ENCODE measurements around the gene SEMA4A.

Gene SEMA4A

DNA sequence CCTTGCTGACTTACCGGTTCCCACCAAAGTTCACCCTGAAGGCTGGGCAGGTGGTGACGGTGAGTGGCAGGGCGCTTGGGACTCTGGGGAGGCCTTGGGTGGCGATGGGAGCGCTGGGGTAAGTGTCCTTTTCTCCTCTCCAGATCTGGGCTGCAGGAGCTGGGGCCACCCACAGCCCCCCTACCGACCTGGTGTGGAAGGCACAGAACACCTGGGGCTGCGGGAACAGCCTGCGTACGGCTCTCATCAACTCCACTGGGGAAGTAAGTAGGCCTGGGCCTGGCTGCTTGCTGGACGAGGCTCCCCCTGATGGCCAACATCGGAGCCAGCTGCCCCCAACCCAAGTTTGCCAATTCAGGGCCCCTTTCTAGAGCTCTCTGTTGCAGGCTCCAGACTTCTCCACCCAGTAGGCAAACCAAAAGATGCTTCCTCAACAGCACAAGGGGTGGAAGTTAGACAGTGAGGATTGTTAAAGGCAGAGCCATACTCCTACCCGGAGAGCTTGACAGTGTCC is 16.4 kb upstream of the SEMA4A start:
- DNase-seq = no peak

DNA sequence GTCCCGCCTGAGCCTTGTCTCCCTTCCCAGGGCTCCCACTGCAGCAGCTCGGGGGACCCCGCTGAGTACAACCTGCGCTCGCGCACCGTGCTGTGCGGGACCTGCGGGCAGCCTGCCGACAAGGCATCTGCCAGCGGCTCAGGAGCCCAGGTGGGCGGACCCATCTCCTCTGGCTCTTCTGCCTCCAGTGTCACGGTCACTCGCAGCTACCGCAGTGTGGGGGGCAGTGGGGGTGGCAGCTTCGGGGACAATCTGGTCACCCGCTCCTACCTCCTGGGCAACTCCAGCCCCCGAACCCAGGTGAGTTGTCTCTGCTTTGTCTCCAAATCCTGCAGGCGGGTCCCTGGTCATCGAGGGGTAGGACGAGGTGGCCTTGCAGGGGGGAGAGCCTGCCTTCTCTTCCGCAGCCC is 14.9 kb upstream of the SEMA4A start:
- no peak for DNase-seq

DNA sequence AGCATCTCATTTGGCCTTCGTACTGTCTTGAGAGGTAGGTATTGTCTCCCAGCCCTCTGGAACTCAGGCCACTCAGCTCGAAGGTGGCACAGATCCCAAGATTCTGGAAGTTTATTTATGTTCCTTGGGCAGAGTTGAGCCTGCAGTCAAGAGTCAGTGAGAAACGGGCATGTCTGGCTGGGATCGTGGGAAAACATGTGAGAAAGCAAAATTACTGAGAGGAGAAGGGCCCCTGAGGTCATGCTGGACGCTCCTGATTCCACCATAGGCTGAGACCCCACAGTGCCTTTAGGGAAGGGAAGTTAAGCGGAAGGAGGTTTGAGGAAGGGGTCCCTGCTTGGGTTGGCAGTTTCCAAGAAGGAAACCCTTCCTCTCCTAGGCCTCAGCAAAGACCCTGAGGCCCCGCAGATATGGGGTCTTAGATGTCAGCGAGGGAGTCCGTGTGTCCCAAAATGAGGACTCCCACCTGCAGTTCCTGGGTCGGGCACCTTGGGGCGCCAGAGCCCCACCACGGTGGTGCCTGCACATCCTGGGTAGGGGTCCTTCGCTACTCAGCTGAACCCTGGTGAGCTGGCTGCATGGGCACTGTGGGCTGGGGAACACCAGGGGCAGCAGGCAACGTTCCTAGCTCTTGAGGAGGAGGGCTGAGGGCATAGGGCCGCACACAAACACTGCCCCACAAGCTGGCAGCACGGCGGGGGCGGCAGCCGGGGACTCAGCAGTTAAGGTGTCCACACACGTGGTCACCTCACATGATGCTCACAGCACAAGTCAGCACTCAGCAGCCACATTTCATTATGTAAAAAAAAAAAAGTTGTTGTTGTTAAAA is 12.3 kb upstream of the SEMA4A start:
- DNase-seq = no peak

DNA sequence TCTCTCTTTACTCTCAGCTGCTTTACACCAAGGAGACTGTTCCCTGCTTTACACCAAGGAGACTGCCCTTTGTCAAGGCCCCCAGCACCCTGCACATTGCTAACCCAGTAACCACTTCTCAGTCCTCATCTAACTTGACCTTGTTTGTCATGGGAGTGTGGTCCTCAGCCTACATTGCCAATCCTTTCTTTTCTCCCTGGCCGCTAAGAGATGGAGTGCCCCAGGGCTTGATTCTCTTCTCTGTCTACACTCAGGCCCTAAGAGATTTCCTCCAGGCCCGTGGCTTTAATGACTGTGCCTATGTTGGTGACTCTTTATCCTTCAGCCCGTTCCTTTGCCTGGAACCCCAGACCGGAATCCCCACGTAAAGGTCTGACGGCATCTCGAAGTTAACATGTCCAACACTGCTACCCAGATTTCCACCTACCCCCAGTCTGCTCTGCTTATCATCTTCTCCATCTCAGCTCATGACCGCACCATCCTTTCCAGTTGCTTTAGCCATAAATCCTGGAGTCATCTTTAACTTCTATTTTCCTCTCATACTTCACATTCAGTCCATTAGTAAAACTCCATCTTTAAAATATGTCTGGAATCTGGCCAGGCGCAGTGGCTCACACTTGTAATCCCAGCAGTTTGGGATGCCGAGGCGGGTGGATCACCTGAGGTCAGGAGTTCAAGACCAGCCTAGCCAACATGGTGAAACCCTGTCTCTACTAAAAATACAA is 9.5 kb upstream of the SEMA4A start:
- no peak for DNase-seq

DNA sequence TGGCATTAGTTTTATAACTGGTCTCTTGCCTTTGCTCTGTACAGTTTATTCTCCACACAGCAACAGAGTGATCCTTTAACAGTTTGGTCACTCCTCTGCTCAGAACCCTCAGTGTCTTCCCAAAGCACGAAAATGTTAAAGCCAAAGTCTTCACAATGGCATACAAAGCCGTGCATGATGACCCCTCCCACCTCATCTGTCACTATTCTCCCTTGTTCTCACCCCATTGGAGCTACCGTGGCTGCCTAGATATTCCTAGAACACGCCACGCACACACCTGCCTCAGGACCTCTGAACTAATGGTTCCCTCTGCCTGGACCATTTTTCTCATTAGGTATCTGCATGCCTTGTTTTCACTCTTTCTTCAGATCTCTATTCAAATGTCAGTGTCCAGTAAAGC is 8.6 kb upstream of the SEMA4A start:
- DNase-seq = no peak

DNA sequence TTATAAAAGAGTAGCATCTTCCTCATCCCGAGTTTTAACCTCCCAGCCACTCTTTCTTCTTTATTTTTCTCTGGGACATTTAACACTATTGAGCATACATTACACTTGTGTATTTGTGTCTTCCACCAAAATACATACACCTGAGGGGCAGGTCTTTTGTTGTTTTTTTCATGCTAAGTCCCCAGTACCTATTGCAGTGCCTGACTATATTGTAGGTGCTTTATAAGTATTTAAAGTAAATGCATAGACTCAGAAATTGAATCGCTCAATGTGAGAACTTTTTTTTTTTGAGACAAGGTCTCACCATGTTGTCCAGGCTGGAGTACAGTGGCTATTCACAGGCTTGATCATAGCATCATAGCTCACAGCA is 7.8 kb upstream of the SEMA4A start:
- no peak for DNase-seq

DNA sequence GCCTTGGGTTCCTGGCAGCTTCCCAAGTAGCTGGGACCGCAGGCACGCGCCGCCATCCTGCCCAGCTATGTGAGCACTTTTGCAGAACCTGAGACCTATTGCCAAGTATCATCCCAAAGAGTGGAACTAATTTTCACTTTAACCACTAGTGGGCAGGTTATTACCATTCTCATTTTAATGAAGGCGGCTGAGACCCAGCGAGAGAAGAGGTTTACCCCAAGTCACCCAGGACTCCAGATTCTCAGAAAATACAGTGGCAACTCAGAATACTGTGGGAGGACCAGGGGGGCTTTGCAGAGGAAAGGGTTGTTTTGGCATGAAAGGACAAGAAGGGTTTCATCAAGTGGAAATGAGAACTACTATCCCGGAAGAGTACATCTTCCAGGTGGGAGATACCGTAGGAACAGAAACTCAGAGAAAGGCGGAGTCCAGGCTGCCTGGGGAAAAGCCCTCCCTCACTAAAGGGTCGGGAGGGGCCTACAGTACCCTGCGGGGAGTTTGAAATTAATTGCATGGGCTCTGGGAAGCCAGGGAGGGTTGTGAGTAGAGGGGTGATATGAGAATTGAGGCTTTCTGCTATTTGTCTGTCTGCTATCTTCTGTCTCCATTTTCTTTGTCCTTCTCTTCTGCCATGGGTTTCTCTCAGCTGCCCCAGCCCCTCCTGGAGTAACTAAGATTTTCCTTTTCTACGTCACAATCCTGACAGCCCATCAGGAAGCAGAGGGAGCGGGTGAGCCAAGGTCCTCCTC is 7.2 kb upstream of the SEMA4A start:
- peak; percentile 89 for DNase-seq

DNA sequence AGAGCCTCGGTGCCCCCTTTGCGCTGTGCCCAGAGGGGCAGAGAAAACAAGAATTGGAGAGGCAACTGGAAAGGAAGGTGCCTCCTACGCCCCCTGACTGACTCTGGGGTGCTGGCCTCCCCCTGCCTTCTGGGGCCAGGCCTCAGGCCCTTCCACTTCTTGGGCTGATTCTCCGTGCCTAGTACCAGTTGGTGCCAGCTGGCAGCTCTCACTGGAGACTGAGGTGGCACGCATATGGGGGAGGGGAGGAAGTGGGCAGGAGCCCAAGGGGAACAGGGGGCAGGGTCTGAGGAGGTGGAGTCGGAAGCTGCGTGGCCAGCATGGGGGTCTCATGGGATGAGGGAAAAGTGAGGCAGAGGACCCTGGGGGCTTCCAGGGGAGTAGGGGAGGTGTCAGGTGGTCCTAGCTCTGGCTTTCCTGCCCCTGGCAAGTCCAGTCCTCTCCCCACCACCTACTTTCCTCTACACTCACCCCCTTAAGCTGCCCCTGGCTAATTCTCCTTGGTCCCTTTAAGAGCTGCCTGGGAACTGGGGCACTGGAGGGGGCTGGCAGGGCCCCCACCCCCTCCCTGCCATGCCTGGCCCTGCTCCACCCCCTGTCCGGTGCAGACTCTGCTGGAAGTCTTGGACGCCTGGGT is 6.5 kb upstream of the SEMA4A start:
- DNase-seq = peak; percentile 30

DNA sequence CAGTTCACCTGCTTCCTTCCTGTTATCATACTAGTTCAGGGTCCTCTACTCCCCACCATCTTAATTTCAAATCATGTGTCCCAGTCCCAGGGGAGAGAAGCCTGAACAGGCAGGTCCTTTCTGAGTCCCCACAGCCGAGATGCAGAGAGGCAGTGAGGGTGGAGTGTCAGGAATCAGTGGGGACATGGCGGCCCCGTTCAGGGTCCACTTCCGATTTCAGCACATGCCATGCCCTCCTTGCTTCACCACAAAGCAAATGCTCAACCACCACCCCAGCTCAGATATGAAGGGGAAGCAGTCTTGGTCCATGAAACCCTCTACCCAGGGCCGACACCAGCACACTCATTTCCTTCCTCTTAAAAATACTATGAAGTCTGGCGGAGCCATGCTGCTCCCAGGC is 5.2 kb upstream of the SEMA4A start:
- DNase-seq = no peak

DNA sequence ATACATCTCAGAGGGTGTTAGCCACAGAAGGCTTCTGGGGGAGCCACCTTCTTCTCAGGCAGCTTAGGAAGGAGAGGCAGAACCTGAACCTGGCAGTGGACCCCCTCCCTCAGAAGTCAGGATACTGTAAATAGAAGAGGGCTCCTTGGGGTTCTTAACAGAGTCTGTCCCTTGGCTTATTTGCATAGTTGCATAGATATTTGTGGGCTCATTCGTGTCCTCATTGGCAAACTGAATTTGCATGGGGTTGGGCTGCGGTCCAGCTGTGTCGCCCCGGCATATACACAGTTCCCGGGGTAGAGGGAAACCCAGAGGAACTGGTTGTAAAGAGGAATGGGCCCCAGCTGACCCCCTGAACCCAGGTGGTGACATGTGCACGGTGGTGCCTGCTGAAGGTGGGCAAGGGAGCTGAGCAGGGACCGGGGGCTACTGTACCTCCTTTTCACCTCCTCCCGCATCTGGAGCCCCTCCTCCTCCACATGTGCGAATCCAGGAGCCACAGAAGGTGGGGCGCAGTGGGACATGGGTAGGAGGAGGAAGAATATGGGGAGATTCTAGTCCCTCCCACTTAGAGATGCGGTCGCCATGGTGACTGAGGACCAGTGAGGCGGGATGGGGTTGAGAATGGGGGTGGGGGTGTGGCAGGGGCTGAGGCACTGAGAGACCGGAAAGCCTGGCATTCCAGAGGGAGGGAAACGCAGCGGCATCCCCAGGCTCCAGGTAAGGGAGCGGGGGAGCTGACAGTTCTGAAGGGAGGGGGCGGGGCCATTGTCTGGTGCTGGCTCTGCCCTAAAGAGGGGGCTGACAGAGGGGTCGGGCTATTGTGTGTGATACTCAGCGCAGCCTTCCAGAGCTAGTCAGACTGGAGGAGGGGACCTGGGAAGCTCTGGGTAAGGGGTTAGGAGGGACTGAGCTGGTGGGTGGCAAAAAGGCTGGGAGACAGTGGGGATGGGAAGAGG is 3.7 kb upstream of the SEMA4A start:
- DNase-seq = no peak

DNA sequence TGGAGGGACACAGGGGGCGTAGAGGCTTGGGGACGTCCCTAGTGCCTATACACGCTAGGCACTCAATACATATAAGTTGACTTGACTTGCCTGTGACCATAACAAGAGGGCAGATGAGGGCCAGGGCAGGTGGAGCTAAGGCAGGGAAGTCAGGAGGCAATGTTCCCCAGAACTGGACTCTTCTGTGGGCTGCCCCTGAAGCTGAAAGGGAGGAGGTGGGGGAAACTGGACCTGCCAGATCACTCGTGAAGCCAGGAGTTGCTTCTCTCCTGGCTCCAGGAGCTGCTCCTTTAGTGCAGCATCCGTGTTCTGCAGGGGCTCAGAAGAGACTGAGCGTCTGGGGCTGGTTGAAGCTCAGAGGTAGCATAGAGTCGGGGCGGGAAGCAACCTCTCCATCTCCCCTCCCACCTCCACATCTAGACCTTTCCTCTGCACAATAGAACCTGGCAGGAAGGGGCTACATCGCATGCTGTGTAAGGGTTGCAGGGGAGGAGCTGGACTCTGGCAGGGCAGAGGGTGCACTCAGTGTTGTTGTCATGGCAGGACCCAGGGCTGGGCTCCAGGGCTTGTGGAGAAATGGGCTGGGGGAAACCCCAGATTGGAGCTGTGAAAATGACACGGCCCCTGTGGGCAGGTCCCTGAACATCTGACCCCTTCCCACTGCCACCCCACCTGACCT is 2.9 kb upstream of the SEMA4A start:
- no peak for DNase-seq

DNA sequence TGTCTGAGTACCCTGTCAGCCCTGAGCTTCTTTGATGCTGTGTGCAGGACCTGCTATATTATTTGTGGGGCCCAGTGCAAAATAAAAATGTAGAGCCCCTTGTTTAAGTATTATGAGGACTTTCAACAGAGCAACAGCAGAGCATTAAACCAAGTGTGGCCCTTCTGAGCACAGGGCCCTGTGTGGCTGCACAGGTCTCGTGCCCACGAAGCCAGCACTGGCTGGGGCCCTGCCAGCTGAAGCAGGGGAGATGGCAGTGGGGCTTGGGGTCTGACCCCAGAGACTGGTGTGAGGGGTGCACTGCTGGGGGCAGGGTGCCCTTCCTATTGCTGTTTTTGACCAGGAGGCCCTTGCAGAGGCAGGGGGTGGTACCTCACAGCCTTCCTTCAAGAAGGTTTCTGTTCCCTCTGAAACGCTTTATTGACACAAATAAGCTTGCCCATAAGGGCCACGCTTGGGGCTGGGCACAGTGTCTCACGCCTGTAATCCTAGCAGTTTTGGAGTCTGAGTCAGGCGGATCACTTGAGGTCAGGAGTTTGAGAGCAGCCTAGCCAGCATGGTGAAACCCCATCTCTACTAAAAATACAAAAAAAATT is 2.2 kb upstream of the SEMA4A start:
- no peak for DNase-seq

DNA sequence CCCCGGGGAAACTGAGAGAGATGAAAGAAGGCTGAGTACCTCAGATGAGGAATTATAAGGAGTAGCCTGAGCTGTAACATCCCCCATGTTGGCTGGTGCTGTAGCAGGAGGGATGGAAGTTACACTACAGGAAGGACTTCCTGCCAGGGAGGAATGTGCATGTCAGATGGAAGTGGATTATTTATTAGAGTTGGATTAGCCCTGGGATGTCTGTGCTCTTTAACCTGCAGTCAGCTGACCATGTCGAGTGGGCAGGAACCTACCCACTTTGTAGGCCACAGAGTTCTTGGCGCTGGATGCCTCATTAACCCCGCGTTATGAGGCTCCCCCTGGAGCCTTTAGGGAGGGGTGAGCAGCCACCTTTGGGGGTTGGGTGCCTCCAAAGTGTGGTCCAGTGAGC is 757 bp upstream of the SEMA4A start:
- DNase-seq = peak; percentile 40

DNA sequence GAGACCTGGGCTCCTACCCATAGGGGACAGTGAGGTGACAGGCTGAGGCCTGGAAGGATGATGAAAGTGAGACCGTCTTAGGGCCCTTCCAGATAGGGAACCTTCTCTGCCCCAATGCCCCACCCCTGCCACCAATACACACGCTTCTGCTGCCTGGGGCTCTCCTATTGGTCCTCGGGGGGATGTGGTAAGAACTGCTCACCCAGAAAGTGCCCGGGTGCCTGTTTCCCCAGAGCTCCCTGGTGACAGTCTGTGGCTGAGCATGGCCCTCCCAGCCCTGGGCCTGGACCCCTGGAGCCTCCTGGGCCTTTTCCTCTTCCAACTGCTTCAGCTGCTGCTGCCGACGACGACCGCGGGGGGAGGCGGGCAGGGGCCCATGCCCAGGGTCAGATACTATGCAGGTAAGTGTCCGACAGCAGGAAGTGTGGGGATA is 948 bp downstream of the SEMA4A start:
- DNase-seq = no peak

DNA sequence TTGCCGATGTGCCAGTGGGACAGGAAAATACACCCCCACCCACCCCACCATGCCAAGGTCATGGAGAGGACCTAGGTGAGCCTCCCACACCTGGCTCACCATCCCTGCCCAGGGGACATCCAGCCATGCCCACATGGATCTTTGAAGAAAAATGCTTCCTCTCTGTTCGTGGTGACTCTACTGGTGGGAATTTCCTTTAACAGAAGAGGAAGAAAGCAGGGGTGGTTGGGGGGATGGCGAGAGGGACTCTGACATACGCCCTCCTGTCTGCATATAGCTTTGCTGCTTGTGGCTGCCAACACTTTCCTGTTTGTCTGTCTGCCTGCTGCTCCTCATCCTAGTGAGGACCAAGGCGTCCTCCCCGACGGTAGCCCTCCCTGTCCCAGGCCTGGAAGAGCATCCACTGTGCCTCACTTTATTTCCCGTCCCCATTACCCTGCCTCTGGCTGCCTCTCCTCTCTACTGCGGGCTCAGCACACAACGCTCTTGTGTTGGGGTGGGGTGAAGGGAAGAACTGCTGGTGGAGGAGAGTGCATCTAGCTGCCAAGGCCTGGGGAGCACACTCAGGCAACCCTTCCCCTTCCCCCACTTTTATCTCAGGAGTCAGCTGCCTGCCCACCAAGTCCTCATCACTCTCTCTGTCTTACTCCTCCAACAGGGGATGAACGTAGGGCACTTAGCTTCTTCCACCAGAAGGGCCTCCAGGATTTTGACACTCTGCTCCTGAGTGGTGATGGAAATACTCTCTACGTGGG is 2.5 kb downstream of the SEMA4A start:
- DNase-seq = no peak

DNA sequence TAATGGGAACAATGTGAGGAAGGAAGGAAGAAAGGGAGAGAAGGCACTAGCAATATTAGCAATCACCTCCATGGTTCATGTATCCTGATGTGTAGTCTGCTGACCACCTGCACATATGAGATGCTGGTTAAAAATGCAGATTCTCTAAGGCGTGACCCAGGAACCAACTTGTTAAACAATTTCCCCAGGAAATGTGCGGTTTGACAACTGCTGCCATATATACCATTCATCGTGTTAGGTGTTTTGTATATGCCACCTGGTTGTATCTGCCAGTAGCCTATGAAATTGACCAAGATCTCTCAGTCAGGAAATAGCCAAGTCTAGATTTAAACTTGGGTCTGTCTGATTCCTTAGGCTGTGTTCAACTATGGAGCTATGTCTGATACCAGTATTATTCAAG is 4.1 kb downstream of the SEMA4A start:
- no peak for DNase-seq

DNA sequence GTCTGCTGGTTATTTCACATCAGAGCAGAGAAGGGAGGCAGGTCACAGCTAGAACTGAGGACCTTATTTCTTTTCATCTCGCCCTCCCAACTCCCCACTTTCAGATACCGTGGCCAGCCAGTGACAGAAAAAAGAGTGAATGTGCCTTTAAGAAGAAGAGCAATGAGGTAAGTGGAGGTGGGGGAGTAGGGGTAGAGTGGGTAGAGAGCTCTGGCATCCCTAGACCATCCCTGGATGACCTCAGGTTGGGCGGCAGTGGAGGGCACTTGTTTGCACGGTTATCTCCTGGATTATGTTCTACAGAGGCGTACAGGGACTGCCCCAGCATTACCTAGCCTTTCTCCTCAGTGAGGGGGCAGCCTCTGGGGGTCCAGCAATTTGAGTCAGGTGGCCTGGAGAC is 4.6 kb downstream of the SEMA4A start:
- no peak for DNase-seq

DNA sequence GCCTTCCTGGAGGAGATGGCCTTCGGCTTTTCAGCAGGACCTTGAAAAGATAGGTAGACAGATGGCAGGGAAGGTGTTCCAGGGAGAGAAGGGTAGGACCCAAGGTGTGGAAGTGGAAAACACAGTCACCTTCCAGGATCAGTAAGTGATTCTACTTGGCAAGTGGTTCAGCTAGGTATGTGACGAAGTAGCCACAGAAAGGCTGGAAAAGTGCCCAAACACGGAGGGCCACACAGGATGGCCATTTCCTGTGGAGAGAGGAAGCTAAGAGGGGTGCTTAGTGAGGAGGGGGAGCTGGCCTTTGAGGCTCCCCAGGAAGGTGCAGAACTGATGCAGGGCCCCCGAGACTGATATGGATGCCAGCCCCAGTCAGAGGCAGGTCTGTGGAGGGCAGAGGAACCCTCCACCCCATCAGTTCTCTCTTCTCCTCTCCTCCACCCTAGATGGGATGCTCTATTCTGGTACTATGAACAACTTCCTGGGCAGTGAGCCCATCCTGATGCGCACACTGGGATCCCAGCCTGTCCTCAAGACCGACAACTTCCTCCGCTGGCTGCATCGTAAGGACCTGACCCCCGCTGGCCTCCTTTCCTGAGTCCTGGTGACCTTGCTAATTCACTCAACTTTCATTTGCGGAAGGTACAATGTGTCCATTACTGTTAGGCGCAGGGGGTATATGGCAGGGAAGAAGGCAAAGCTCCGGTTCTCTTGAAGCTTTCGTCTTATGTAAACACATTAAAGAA is 6.8 kb downstream of the SEMA4A start:
- DNase-seq = no peak

DNA sequence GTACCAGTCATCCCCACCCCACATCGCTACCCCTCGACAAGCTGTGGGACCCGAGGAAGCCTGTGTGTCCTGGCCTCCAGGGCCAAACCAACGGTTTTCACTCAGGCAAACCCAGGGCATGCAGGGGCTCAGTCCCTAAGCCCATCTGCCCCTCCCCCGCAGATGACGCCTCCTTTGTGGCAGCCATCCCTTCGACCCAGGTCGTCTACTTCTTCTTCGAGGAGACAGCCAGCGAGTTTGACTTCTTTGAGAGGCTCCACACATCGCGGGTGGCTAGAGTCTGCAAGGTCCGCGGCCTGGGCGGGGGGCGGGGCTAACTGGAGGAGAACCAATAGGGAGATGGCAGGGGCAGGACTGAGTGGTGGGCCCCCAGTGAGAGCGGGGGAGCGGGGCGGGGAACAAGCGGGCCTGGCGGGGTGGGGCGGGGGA is 7.4 kb downstream of the SEMA4A start:
- DNase-seq = peak; percentile 59

Data from DMS79 (cell line).